GM18502 (cell line): Measurements from ENCODE around the gene FAM217B.

Source experiments
- ATAC-seq: cut with Tn5 transposase; IDR thresholded peaks from one replicate; pipeline ENCODE4 v1.9.1; 2021; ENCODE audit warnings: mild to moderate bottlenecking; ENCODE audit not compliant: unreplicated experiment, poor library complexity

Gene FAM217B

DNA sequence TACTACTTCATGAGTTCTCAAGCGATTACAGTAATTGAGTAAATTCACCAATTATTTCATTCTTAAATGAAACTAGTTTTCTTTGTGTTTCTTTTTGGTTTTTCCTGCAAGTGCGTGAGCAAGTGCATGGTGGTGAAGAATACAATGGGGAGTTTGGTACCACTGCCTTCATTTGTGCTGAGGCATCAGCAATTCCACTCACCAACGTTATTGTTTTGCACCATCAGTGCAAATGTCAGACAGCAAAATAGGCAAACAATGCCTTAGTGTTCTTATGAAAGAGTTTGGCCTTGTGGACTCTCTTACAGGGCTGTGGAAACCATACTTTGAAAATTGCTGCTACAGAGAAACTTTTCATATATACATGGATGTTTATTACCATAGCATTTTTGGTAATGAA is 26.2 kb downstream of the FAM217B start:
- no peak for ATAC-seq

DNA sequence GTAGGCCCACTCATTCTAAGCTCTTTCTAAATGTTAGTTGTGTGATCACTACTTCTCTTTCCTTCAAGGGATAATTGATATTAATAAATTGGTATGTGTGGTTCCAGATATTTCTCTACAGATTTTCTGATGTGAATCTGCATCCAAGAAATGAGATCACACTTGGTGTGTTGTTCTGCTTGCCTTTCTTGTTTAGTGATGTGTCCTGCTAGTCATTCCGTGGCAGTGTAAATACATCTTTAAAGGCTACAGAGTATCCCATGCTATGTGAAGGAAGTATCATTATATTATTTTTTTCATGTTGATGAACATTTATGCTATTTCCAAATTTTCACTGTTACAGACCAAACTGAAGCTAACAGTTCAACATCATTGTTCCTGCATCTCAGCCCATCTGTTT is 31.2 kb downstream of the FAM217B start:
- ATAC-seq = no peak

DNA sequence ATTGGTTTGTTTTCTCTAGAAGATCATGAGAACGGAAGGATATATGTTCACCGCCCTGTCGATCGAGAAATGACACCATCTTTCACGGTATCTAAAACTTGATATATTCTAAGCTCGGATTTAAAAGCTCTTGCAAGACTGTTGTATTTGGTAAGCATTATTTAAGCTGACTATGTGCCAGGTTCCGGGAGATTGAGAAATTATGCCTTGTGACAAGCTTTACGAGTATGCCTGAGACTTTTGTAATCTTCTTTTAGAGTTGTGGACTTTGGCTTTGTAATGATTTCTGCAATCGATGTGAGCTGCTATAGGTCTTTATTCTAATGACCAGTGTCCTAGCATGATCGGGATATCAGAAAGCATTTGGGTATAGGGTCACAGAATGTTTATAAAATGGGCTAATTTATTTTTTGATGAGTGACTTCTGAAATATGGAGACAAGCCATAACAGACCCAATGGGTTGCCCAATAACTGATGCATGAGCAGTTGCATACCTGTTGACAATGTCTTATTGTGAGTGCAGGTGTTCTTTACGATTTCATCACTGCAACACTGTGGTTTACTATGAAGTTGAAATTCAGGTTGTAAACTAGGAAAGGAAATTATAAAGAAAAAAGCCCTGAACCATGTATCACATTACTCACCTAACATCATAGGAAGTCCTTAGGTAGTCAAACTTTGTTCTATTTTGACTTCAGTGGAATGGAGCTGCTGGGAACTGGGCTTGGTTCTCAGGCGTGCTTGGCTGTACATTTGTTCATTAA is 32.0 kb downstream of the FAM217B start:
- ATAC-seq = no peak

DNA sequence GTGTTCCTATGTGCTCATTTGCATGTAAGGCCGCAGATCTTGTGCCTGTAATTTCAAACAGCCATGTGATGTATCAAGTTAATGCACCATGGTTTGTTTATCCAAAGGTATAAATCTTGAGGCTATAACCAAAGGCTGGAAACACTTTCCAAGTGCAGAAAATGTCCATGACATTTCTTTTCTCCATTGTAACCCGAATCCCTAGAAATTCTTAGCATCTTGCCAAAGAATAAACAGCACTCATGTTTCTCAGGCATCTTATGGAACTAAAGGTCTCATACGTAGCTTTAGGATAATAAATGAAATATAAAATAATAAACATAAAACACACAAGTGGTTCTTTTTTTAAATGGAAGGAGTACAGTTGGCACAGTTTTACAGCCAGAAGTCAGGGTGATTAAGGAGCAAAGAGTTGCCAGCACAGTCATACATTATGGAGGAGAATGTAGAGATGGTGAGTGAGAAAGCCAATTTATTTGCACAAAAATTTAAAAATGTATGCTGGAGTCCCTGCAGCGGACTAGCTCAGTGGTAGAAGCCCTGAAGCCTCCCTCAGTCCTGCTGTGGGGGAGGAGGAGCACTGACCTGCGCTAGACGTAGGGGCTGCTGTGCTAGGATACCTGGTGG is 36.1 kb downstream of the FAM217B start:
- ATAC-seq = no peak

DNA sequence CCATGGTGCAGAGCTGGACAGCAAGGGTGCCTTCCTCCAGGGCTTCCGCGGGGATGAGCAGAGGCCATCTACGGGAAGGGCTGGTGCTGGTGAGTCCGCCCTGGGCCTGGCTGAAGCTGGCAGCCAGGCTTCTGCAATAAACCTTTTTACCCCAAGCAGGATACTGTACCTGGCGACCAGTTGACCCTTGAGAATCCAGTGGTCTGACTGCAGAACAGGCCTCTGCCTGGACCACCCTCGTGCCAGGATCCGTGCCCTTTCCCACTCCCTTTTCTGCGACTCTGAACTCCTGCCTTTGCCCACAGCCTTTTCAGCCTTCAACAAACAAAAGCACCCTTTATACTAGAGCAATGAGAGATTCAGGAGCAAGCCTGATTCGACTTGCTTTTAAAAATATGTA is 36.9 kb downstream of the FAM217B start:
- ATAC-seq = no peak

DNA sequence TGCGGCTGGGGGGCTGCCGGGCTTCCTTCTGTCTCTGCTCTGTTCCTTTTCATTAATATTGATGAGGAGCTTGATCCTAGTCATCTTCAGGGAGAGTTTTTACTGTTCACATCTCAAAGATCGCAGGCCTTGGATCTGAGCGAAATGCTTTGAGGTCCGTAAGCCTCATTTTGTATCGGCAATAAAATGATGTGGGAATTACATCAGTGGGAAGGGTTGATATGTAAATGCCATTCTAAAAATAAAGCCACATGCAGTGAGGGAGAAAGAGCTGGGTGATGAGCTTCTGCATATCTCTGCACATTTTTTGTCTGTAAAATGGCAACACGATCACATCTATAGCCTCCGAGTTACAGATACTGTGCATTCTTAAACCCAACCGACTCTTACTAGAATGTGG is 42.9 kb downstream of the FAM217B start:
- no peak for ATAC-seq

DNA sequence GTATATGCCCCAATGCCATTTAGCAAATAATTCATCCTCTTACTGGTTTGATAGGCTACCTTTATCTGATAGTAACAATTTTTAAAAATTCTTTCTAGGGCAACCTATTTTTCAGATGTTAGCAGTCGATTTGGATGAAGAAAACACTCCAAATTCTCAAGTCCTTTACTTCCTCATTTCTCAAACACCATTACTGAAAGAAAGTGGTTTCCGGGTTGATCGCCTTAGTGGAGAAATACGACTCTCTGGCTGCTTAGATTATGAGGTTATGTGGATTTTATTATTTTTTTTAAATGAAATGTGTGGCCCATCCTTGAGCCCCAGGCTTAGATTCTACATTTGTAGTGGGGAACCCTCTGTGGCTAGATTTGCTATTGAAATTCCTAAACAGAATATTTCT is 44.4 kb downstream of the FAM217B start:
- ATAC-seq = no peak

DNA sequence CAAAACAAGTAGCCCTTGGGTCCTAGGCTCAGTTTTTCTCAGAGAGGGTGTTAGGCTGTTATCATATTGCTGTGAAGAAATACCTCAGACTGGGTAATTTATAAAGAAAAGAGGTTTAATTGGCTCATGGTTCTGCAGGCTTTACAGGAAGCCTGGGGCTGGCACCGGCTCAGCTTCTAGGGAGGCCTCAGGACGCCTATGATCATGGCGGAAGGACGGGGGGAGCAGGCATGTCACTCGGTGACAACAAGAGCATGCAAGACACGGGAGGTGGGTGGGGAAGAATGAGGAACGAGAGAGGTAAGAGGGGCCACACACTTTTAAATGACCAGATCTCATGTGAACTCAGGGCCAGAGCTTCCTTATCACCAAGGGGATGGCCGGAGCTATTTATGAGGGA is 45.0 kb downstream of the FAM217B start:
- no peak for ATAC-seq

DNA sequence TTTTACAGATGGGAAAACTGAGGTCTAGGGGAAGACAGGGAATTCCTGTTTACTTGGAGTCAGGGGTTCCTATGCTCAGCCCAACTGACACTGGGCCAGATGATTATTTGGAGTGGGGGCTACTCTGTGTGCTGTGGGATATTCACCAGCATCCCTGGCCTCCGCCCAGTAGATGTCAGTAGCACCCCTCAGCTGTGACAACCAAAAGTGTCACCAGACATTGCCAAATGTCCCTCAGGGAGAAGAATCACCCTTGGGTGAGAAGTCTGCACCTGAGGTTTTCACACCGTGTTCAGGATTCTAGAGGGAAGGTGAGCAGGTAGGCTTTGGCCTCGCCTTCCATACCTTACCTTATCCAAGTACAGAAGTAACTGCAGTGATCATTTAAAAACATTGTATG is 45.7 kb downstream of the FAM217B start:
- ATAC-seq = no peak

DNA sequence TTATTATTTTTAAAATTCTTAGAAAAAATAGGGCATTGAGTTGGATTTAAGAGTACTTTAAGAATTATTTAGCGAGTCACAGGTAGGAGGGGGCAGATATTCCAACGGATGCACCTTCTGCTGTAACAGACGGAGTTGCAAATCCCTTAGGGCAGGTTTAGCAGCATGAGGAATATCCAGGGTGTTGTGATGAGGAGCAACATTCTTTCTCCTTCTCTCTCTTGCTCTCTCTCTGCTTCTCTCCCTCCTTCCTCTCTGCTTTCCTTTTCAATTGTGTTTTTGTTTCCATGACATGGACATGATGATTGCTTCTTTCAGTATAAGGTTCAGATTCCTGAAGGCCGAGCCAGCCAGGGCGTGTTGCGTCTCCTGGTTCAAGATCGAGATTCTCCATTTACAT is 46.9 kb downstream of the FAM217B start:
- no peak for ATAC-seq

DNA sequence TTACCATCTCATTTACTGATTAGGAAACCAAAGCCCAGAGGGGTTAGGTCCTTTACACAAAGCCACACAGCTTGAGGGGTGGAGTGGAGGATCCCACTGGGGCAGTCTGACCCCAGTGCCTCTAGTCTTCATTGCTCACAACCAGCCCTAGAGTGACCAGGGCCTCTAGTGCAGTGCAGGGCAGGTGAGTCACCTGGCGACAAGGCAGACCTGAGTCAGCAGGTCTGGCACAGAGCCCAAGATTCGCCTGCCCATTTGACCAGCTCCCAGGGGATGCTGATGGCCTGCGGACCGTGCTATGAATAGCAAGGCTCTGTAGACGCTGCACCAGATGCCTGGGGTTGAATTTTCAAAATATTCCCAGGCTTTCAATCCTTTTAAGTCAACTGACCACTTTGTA is 48.0 kb downstream of the FAM217B start:
- no peak for ATAC-seq

DNA sequence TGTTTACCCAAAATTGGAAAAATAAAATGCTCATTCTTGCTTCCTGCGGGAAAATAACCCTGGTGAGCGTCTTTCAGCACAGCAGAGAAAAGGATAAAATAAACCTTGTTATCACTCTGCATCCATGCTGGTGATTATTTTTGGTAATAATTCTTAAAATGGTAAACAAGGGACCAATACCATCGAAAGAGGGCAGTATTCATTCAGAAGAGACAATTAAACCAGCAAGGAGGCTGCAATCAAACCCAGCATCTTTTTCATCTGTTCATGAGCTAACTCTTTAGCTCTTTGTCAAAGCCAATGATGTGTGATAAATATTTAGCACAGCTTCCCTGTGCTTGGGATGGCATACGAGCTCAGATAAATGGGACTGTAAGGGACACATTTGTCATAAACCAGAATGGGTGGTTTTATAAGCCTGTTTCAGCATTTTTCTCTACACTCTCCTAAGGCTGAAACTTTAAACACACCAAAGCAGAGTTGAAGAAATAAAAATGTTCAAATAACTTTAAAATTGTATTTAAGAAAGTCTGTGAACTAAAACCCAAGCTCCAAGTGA is 52.4 kb downstream of the FAM217B start:
- ATAC-seq = no peak

DNA sequence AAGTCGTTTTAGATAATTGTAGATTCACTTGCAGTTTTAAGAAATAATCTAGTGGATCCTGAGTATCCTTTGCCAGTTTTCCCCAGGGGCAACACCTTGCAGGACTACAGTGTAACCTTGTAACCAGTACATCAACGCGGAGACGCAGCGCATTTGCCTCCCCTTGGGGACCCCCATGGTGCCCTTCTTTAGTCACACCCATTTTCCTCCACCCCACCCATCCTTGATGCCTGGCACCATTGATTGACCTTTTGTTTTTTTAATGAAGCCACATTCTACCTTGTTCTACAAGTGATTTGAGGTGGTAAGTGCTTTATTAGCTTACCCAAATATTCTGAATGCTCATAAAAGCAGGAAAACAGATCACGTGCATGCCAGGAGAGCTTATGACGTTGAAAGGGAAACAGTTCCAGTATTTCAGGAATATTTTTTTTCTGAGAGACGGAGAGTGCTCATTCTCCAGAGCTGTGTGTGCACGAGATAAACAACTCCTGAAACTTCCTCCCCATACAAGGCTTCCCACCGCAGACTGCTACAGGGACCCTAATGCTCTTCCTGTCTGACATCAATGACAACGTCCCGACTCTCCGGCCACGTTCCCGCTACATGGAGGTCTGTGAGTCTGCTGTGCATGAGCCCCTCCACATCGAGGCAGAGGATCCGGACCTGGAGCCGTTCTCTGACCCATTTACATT is 53.7 kb downstream of the FAM217B start:
- ATAC-seq = no peak

DNA sequence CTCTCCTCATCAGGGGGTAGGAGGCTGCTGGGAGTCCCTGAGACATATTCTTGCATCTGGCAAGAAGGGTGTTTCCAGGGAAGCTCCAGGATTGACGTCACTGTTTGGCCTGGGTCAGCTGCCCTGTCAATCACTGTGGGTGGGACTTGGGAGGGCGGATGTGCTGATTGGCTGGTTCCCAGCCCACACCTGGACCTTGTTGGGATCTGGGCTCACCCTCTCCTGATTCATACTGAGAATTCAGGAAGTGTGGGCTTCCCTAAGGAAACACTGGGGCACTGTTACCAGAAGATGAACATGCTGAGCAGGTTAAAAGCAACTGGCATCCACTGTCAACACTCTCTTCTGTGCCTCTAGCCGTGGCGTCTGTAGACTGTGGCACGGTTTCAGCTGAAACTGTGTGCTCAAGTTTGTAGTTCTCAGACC is 54.5 kb downstream of the FAM217B start:
- no peak for ATAC-seq

DNA sequence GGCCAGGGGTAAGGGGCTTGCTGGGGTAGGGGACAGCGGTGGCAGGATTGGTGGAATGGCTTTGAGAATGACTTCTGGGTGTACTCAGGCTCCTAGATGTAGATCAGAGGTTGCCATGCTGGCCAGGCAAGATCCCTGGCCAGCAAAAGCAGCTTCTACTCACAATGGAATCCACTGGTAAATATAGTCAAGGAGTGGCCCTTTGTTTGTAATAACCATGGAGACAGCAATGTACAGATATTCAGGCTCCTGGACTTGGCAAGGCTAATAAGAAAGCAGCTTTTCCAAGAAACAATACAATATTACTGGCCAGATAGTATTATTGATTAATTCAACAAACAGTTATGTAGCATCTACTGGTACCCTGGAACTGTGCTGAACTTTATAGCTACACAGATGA is 55.9 kb downstream of the FAM217B start:
- no peak for ATAC-seq

DNA sequence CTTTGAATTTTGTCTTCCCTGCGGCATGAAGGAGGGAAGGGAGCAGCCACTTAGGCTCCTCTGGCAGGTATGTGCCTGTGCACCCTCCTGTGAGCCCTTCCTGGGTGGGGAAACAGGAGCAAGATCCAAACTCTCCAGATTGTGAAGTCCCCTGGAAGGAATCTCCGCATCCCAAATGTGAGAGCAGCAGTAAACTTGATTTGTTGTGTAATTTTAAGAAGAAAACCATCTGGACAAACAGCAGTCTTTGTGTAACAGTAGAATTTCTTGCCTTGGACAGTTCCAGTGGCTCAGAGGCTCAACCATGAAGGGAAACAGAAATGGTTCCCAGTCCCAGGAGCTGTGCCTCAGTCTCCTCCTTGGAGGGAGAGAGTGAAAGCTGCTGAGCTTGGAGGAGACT is 57.7 kb downstream of the FAM217B start:
- no peak for ATAC-seq
